PFSK-1 (cell line): ENCODE measurements around the gene HOXC6.

Experiments
- POLR2AphosphoS5 ChIP-seq: IDR thresholded peaks from 2 replicates; pipeline ENCODE4 v1.6.1; 2012; ENCODE audit warnings: low read depth, mild to moderate bottlenecking, control low read depth, low read length, moderate library complexity
- SIN3A ChIP-seq: IDR thresholded peaks from 2 replicates; pipeline ENCODE4 v1.6.1; 2012; ENCODE audit warnings: mild to moderate bottlenecking, low read length, moderate library complexity, borderline replicate concordance; ENCODE audit not compliant: insufficient read depth
- TAF1 ChIP-seq: IDR thresholded peaks from 2 replicates; pipeline ENCODE4 v1.6.1; 2012; ENCODE audit warnings: low read length, control low read depth, borderline replicate concordance; ENCODE audit not compliant: insufficient read depth

DNA sequence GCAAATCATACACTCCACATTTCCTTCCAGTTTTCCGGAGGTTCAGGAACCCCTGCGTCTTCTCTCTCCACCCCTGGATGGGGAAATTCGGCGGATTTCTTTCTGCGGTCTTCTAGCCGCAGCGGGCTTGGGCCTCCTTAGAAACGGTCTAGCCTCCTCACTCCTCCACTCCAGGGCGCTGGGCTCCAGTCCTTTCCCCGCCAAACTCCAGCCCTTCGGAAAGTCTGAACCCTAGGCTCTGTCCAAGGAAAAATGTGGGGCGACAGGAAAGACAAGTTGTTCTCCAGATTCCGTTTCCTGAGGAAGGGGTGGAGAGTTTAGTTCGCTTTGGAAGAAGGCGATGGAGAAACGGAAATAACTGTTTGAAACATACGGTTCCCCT, 44.7 kb upstream of the HOXC6 start:
- no peak for TF ChIP-seq POLR2AphosphoS5
- no peak for TF ChIP-seq TAF1
- TF ChIP-seq SIN3A = no peak
